HG03108 (cell line): Measurements from ENCODE around the gene HERC6.
A peak's percentile ranks its signal among the peaks of the same experiment; 100 is the strongest.
"Not testable (repeated sequence)": the region's sequence is repeated elsewhere in the genome, so short reads cannot be mapped to it uniquely, and the experiment has no call there.

Experiments used
- ATAC-seq: cut with Tn5 transposase; IDR thresholded peaks from one replicate; pipeline ENCODE4 v1.9.1; 2021; ENCODE audit warnings: moderate library complexity; ENCODE audit not compliant: unreplicated experiment

Gene HERC6

GRCh38 chr4:88443486-88443885 is 64.8 kb downstream of the HERC6 start:
- ATAC-seq: no peak

- no peak for ATAC-seq
Measured at GRCh38 chr4:88445252-88445651, 66.6 kb downstream of the HERC6 start.

- ATAC-seq: no peak
Measured at GRCh38 chr4:88446124-88446523, 67.5 kb downstream of the HERC6 start.

DNA sequence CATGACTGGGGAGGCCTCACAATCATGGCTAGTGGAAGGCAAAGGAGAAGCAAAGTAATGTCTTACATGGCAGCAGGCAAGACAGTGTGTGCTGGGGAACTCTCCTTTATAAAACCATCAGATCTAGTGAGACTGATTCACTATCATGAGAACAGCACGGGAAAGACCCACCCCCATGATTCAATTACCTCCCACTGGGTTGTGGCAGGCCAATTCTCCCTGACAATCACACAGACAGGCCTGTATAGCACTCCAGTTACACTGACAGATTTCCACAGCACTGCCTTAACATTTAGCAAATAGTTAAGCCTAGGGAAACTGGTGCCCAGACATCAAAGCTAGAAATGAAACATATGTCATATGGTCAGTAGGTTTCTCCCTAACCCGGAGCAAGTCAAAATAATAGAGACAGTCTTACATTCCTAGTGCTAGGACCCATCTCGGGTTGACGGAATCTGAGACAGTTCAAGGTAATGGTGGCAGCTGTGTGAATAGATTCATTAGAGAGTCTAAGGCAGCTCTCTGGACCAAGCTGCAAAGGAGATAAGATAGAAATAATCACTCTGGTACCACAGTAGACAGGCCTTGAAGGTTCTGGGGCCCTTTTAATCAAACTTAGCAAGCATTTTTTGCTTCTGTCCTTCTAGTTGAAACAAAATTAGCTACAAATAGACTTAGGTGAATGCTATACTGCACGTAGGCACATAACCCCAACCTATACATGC is 68.9 kb downstream of the HERC6 start:
- no peak for ATAC-seq

DNA sequence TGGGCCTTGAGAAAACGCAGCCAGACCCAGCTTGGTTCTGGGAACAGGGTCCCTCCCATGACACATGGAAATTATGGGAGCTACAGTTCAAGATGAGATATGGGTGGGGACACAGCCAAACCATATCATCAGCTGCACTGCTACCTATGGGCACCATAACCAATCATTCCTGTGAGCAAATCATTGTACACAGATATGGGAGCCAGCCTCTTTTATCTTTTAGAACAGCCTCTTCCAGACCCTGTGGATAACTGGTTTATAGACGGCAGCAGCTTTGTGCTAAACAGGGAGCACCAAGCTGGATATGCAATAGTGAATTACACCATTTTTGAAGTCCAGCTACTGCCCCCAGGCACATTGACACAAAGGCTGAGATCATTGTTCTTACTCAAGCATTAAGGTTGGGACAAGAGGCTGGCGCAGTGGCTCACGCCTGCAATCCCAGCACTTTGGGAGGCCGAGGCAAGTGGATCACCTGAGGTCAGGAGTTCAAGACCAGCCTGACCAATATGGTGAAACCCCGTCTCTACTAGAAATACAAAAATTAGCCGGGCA is 69.6 kb downstream of the HERC6 start:
- not testable (repeated sequence) for ATAC-seq

DNA sequence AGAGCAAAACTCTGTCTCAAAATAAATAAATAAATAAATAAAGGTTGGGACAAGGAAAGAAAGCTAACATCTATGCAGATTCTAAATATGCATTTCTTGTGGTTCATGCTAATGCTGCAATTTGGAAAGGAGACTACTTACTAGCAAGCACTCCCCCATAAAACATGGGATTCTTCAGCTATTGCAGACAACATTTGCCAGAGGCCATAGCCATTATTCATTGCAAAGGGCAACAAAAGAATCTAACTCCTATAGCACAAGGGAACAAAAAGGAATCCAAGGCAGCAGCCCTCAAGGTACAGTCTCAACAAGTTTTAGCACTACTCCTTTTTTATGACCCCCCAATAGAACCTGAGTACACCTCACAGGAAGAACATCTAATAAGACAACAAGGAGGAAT is 70.2 kb downstream of the HERC6 start:
- ATAC-seq: no peak

DNA sequence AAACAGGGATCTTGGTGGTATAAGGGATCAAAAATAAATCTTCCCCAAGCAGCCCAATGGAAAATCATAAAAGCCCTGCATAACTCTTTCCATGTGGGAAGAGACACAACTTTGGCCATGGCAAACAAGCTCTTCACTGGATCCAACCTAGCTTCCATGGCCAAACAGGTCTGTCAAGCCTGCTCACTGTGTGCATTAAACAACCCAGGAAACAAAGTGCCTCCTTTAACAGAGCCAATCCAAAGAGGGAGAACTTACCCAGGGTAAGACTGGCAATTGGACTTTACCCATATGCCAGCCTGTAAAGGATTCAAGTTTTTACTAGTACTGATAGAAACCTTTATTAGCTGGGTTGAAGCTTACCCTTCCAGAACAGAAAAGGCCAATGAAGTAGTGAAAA is 70.6 kb downstream of the HERC6 start:
- ATAC-seq: no peak

DNA sequence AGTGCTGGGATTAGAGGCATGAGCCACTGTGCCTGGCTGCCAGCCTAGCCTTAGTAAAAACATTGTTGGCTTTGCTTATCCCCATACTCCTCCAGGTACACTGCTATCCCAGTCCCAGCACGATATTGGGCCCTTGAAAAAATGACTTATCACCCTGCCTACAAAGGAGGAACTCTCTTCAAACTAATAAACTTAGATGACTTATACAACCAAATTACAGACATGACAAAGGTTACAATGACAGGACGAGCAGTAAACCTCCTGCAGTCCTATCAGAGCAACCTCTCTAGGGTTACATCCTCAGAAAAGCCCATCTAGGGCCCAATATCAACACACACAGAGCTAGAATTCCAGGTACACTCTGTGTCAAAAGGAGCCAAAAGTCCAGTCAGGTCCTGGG is 72.6 kb downstream of the HERC6 start:
- no peak for ATAC-seq

DNA sequence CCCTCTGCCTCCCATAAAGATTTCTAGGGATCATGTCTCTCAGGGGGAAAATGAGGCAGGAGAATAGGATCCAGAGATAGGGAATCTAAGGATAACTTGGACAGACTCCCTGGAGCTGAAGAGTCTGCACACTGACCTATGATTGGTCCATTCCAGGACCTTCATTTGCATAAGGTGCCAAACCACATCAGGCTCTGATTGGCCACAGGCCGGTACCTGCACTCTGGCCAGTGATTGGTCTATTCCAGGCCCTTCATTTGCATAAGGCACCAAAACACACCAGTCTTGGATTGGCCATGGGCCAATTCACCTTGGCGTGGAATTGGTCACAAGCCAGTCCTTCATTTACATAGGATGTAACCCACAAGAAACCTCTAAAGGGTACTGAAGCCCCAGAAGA is 74.3 kb downstream of the HERC6 start:
- ATAC-seq: no peak

- ATAC-seq: peak; percentile 93
Measured at GRCh38 chr4:88456670-88457306, 78.1 kb downstream of the HERC6 start, which contains the start of gene HERC5. Gene HERC5 (plus strand): TSS chr4:88457119. CDS start chr4:88457270, 151 bp downstream.

DNA sequence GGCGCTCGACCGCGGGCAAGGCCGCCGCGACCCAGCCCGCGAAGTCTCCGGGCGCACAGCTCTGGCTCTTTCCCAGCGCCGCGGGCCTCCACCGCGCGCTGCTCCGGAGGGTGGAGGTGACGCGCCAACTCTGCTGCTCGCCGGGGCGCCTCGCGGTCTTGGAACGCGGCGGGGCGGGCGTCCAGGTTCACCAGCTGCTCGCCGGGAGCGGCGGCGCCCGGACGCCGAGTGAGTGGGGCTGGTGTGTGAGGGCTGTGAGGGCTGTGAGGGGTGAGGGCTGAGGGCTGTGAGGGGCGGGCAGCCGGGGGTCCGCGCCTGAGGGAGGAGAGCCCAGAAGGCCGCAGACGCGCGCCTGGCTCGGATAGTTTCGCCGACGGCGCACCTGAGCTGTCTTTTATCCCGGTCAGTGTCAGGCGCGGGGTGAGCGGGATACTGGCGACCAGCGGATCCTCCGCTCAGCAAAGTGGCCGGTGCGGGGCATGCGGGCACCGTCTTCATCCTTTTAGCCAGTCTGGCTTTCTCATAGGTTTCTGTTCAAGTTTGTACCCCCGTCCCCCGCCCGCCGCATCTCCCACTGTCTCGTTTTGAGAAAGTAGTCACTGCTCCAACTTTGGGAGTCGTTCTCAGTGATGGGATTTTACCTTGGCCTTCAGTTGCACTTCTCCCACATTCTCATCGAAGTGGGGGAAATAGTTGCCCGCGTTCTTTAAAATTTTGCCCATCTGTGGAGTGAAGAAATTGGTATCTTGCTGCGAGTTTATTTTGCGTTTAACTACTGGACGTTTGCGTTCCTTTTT is 78.9 kb downstream of the HERC6 start:
- ATAC-seq: peak; percentile 28

- no peak for ATAC-seq
Measured at GRCh38 chr4:88458104-88458740, 79.6 kb downstream of the HERC6 start.

DNA sequence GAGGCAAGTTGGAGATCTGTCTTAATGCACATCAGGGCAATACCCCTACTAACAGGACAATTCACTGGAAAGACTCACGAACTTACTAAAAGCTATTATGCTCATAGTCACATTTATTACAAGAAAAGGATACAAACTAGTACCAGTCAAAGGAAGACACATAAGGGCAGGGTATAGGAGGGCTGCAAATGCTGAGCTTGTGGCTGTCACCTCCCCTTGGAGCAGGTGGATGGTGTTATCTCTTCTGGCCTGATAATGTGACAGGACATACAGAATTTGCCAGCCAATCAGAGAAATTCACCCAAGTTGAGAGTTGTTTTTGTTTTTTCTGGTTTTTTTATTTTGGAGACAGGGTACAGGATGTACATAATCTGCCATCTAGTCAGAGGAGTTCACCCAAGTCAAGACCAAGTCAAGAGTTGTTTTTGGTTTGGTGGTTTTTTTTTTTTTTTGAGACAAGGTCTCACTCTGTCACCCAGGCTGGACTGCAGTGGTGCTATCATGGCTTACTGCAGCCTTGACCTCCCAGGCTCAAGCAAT is 87.1 kb downstream of the HERC6 start:
- ATAC-seq: no peak

GRCh38 chr4:88467392-88467791 is 88.7 kb downstream of the HERC6 start:
- no peak for ATAC-seq

DNA sequence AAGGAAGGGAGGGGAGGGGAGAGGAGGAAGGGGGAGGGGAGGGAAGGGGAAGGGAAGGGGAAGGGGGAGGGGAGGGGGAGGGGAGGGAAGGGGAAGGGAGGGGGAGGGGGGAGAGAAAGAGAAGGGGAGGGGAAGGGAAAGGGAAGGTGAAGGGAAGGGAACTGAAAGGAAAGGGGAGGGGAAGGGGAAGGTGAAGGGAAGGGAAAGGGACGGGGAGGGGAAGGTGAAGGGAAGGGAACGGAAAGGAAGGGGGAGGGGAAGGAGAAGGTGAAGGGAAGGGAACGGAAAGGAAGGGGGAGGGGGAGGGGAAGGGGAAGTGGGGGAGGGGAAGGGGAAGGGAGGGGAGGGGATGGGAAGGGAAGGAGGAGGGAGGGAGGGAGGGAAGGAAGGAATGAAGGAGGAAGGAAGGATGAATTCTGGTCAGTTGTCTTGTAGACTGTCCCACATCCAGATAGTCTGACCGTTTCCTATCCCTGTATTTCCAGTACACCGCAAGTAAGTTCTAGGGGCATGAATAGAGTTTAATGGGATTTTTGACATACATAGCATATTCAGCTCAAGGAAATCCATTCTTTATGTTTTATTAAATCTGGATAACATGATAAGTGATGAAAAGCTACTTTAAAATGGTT is 98.7 kb downstream of the HERC6 start:
- ATAC-seq: no peak

GRCh38 chr4:88478247-88478646 is 99.6 kb downstream of the HERC6 start:
- no peak for ATAC-seq

DNA sequence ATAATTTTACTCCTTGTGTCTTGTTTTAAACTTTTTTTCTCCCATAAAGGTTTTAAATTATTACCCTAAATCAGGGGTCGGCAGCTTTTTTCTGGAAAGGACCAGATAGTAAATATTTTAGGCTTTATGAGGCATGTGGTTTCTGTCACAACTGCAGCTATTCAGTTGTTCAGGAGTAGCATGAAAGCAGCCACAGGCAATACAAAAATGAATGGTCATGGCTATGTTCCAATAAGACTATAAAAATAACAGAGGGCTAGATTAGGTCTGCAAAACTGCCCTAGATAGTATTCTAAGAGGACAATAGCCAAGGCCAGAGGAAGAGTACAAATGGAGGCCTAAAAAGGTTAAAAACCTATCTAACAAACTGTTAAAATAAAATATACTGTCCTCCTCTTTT is 102.9 kb downstream of the HERC6 start:
- no peak for ATAC-seq

GRCh38 chr4:88489100-88489761 is 110.6 kb downstream of the HERC6 start:
- no peak for ATAC-seq
